Sciatic nerve (tissue), 2 donors: ENCODE measurements around the gene PC. TPM values are rescaled to one million over a fixed set of nuclear protein-coding genes. Genes with fewer than 3 reads are reported as not detected.
A peak's percentile ranks its signal among the peaks of the same experiment; 100 is the strongest.

Experiments
- ATAC-seq: fragments of 200-7000 bp; cut with Tn5 transposase; one replicate; pipeline ENCODE4 v1.9.1; 2020; ENCODE audit warnings: mild to moderate bottlenecking, moderate library complexity
- DNase-seq: peaks from one replicate; pipeline ENCODE4 v3.0.0-alpha.2; 2020; ENCODE audit warnings: low spot score
- intact Hi-C: fragments of 100-400 bp; cut with DNase I; formaldehyde crosslinking; loops from one replicate; pipeline ENCODE4 v1.14.2; 2022
- total RNA-seq: library from RNA; stranded (reverse); fragmentation: NEBNext Ultra II Directional; extraction: Animal tissue kit (Norgen Biotek cat#: 25700); gene quantifications from one replicate; pipeline ENCODE4 v1.2.1, GENCODE V29; 2021
- donor health status: DM: no; HTN: no; CAD: no.
- donor health status: DM: no; HTN: no; CAD: no.

PC gene
- total RNA-seq, 1 donor from 2014 or later, result 103 TPM

- intact Hi-C loops, result no loop called here
Measured at GRCh38 chr11:66892911-66893310, 65.3 kb downstream of the PC start.

GRCh38 chr11:66891851-66892660, 66.1 kb downstream of the PC start:
- DNase-seq (no peak), ATAC-seq (peak; percentile 63)
- intact Hi-C loops, result no loop called here

More at GRCh38 chr11:66892911-66893310, 65.3 kb downstream of the PC start:
- ATAC-seq (no peak), DNase-seq (no peak)

DNA sequence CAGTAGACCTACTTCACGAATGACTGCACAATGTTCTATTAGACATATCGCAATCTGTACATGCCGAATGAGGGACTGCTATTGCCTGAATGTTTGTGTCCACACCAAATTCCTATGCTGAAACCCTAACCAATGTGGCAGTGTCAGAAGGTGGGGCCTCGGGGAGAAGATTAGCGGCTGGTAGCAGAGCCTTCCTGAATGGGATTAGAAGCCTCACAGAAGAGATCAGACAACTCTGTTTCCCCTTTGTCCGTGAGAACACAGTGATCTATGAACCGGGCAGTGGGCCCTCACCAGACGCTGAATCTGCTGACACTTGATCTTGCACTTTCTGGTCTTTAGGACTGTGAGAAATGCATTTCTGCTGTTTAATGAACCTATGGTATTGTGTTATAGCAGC, 68.2 kb downstream of the PC start:
- intact Hi-C loops, result no loop called here
- DNase-seq, result no peak
- no peak for ATAC-seq

GRCh38 chr11:66888282-66888681, 69.9 kb downstream of the PC start:
- DNase-seq (no peak), ATAC-seq (no peak)
- intact Hi-C loops, result no loop called here

DNA sequence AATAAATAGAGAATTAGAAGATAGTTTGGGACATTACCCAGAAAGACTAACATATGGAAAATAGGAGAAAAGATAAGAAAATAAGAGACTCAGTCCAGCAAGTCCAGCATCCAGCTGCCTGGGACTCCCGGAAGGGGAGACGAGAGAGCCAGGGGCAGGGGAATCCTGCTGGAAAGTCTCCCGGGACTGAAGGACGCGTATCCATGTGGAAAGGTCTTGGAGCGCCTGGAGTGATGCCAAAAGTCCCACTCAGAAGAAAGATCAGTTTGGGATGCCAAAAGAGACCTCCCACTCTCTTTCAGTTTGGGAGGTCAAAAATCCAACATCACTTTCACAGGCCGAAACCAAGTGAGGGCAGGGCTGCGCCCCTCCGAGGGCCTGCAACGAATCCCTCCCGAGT, 70.7 kb downstream of the PC start:
- DNase-seq, result no peak
- intact Hi-C loops, result loop anchor here (2.0 kb wide), 1 partner anchor 61 kb away; no protein-coding TSS in a partner anchor

DNA sequence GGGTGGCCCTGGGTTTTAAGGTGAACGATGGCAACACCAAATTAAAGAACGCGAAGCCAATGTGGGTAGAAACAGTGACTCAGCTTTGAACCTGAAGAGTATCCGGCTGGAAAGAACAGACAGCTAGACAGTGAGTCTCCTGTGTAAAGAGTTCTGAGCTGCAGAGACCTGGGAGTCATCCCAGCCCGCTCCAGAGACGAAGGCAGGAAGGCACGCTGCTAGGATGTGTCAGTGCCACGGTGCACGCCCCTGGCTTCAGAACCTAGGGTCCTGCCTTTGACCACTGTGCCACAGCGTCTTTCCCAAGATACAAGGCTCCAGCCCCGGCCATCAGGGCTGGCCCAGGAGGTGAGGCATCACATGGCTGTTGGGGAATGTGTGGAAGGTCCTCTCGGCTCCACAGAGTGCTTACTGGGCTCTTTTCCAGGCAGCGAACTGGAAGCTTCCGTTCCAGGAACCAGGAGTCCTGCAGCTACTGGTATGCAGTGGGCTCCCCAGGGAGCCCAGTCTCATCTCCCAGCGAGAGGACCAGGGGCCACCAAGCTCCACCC, 71.4 kb downstream of the PC start:
- no peak for DNase-seq
- intact Hi-C loops, result loop anchor here (2.0 kb wide), 1 partner anchor 62 kb away; no protein-coding TSS in a partner anchor
- ATAC-seq, result peak; percentile 68

More for the DNA sequence above, 70.7 kb downstream of the PC start:
- ATAC-seq, result no peak

GRCh38 chr11:66885950-66886440, 72.2 kb downstream of the PC start:
- ATAC-seq (no peak), DNase-seq (no peak)
- intact Hi-C loops, result loop anchor here (2.0 kb wide), 1 partner anchor 63 kb away; no protein-coding TSS in a partner anchor

DNA sequence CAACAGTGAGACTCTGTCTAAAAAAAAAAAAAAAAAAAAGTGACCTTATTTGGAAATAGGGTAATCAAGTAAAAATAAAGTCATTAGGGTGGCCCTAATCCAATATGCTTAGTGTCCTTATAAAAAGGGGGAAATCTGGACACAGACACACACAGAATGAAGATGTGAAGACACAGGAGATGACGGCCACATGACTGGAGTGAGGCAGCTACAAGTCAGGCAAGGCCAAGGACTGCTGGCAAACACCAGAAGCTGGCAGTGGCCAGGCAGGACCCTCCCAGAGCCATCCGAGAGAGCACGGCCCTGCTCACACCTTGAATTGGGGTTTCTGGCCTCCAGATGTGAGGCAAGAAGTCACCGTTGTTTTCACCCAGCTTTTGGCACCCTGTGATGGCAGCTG, 72.7 kb downstream of the PC start:
- no peak for ATAC-seq
- DNase-seq, result no peak
- intact Hi-C loops, result no loop called here

GRCh38 chr11:66884443-66884842, 73.7 kb downstream of the PC start:
- ATAC-seq (no peak), DNase-seq (no peak)
- intact Hi-C loops, result no loop called here

DNA sequence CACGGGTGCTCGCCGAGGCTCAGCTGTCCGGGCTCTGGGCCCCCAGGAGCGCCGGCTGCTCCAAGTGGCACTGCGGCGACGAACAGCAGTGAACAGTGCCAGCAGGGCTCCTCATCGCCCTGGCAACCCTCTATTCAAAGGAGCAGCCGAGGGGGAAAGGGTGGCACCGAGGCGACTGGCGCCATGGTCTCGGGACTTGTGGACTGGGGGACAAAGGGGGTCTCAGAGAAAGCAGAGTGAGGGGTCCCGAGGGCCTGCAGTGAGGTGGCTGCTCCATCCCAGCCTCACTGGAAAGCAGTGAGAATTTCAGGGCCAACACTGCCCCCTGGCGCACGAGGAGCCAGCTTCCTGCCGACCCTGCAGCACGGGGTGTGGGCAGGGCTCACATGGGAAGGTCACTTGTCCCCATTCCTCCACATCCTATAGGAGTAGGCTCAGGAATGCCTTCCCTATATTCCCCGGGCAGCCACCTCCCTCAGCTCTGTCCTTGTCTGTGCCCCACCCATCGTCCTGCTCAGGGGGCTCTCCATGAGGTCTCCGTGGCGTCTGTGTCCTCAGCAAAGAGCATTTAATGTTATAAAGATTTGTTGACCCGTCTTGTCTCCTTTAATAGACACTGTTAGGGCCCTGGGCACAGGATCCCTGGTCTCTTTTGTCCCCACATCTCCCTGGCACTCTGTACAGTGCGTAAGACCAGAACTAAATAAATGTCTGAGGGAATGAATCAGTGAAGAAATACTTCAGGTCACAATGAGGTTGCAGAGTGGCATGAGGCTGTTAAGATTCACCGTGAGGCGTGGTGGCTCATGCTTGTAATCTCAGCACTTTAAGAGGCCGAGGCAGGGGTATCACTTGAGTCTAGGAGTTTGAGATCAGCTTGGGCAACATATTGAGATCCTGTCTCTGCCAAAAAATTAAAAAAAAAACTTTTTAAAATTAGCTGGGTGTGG, 74.9 kb downstream of the PC start:
- peak; percentile 85 for DNase-seq
- intact Hi-C loops, result no loop called here

GRCh38 chr11:66882561-66883015, 75.6 kb downstream of the PC start:
- intact Hi-C loops, result no loop called here
- no peak for DNase-seq
- no peak for ATAC-seq

More for the DNA sequence above, 74.9 kb downstream of the PC start:
- ATAC-seq, result peak; percentile 41

GRCh38 chr11:66881927-66882452, 76.2 kb downstream of the PC start:
- no peak for ATAC-seq
- intact Hi-C loops, result no loop called here
- no peak for DNase-seq

DNA sequence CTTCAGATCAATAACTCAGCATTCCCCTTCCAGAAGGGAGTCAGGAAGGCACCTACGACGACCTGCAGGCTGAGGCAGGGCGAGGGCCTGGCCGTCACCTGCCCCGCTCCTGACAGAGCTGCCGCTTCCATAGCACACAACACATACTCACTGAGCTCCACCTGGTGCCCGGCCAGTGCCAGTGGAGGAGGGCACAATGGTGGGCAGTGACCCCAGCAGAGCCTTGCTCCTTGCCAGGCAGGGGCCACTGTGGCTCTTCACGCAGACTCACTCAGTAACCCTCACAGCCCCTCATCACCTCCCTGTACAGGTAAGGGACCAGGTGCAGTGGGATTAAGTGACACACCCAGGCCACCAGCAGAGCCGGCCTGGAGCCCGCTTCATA, 76.7 kb downstream of the PC start:
- DNase-seq (no peak), ATAC-seq (no peak)
- intact Hi-C loops, result no loop called here

DNA sequence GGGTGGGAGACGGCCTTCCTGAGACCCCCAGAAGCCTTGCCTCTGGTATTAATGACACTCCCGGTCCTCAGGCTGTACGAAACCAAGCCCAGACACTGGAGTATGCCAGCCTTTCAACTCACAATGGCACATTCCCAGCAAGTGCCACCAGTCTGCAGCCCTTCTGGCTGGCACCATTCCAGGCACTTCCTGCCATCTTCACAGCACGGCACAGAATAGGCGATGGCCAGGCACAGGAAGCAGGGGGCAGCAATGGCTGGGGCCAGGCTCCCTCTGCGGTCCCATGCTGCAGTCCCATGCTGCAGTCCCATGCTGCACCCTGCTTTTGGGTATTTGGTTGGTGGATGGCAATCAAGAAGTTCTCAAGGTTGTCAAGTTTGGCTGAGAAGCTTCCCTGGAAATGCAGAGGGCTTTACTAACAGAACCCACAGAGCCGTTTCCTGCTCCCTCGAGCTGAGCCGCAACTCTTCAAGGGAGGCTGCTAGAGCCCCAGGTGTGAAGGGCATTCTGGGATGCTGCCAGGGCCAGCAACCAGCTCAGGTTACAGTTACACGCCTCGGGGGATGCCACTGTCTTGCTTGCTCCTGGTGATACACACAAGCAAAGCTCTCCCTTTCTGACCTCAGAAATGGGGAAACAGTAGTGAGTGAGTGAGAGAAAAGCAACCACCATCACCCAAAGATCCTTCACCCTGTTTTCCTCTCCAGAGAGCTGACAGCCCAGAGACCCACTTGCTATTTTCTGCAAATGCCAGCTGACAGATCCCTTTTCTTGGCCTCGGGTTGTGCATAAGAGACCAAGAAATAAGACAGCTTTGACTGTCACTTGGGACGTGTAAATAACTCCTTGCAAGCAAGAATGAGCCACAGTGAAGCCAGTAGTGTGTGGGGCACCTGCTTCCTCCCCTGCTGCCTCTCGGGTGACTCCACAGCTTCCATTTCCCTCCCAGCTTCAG, 77.4 kb downstream of the PC start:
- intact Hi-C loops, result no loop called here
- ATAC-seq (no peak), DNase-seq (peak; percentile 69)

- DNase-seq (no peak), ATAC-seq (no peak)
- intact Hi-C loops, result no loop called here
Measured at GRCh38 chr11:66879999-66880398, 78.2 kb downstream of the PC start.

DNA sequence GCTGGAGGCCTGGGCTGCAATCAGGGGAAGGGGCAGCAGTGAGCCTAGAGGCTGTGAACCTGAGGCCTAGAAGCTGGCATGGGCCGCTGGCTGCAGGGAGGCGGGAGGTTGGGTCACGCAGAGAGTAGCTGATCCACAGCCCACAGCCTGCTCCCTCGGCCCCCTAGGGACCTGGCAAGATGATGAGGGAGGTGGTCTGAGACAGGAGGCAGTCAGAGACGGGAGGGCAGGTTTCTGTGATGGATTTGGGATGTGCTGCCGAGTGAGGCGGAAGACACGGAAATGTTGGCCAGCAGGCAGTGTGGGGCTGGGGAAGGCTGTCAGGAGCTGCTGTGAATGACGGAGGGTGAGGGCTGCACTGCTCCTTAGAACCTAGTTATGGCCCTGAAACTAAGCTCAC, 78.6 kb downstream of the PC start:
- DNase-seq (no peak), ATAC-seq (peak; percentile 33)
- intact Hi-C loops, result no loop called here

- intact Hi-C loops, result no loop called here
- ATAC-seq (no peak), DNase-seq (no peak)
Measured at GRCh38 chr11:66879000-66879399, 79.2 kb downstream of the PC start.

- peak; percentile 71 for DNase-seq
- intact Hi-C loops, result no loop called here
- peak; percentile 65 for ATAC-seq
Measured at GRCh38 chr11:66878474-66878873, 79.7 kb downstream of the PC start.
